A549 (cell line): ENCODE data around the gene ATG10.

Experiments used
- CBX8 ChIP-seq: fragments of 200-600 bp; sonication (generic); IDR thresholded peaks from 2 replicates; pipeline ENCODE4 v1.6.1; 2016
- EP300 ChIP-seq, 2 experiments: fragments of >200 bp; sonication (Bioruptor Twin); formaldehyde crosslinking; IDR thresholded peaks; 2 replicates in 1 of 2; 3 replicates in 1 of 2; pipeline ENCODE4 v1.6.1; 2016 to 2017
- HDAC2 ChIP-seq: fragments of 200-600 bp; sonication (generic); IDR thresholded peaks from 2 replicates; pipeline ENCODE4 v1.6.1; 2016
- MAFK ChIP-seq: fragments of 450-650 bp; IDR thresholded peaks from 2 replicates; pipeline ENCODE4 v1.6.1; 2014; ENCODE audit not compliant: partially characterized antibody
- POLR2A ChIP-seq: IDR thresholded peaks from 2 replicates; pipeline ENCODE4 v1.6.1; 2012; ENCODE audit warnings: mild to moderate bottlenecking, low read length
- RNF2 ChIP-seq: fragments of 200-600 bp; sonication (generic); IDR thresholded peaks from 2 replicates; pipeline ENCODE4 v1.6.1; 2016; ENCODE audit warnings: low read depth, mild to moderate bottlenecking, antibody characterized with exemption, moderate library complexity, borderline replicate concordance
- ZFP36 ChIP-seq: fragments of 450-650 bp; IDR thresholded peaks from 2 replicates; pipeline ENCODE4 v1.6.1; 2014; ENCODE audit warnings: borderline replicate concordance; ENCODE audit not compliant: partially characterized antibody
- TF ChIP-seq, protein P1 (sequence below): fragments of >200 bp; sonication (Bioruptor Twin); formaldehyde crosslinking; IDR thresholded peaks from 3 replicates; pipeline ENCODE4 v1.5.1; 2016

DNA sequence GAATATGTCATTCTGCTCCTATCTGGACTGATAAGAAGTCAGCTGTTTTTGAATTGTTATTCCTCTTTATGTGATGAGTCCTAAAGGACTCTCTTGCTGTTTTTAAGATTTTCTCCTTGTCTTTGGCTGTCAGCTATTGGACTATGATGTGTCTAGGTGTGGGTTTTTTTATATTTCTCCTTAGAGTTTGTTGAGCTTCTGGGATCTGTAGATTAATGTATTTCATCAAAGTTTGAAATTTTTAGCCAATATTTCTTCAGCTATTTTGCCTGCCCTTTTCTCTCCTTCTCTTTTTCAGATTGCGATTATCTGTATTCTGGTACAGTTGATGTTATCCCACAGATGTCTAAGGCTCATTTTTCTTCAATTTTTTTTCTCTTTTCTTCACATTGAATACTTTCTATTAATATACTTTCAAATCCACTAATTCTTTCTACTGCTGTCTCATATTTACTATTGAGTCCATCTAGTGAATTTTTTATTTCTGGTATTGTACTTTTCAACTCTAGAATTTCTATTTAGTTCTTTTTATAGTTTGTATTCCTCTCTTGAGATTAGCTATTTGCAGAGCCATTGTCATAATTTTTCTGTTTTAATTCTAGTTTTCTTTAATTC is 275.2 kb downstream of the ATG10 start:
- no peak for TF ChIP-seq RNF2
- TF ChIP-seq, protein P1, sequence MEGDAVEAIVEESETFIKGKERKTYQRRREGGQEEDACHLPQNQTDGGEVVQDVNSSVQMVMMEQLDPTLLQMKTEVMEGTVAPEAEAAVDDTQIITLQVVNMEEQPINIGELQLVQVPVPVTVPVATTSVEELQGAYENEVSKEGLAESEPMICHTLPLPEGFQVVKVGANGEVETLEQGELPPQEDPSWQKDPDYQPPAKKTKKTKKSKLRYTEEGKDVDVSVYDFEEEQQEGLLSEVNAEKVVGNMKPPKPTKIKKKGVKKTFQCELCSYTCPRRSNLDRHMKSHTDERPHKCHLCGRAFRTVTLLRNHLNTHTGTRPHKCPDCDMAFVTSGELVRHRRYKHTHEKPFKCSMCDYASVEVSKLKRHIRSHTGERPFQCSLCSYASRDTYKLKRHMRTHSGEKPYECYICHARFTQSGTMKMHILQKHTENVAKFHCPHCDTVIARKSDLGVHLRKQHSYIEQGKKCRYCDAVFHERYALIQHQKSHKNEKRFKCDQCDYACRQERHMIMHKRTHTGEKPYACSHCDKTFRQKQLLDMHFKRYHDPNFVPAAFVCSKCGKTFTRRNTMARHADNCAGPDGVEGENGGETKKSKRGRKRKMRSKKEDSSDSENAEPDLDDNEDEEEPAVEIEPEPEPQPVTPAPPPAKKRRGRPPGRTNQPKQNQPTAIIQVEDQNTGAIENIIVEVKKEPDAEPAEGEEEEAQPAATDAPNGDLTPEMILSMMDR = no peak
- TF ChIP-seq POLR2A = no peak
- no peak for TF ChIP-seq HDAC2
- no peak for TF ChIP-seq EP300 (IDR thresholded peaks at IDR 0.05)
- no peak for TF ChIP-seq CBX8
- TF ChIP-seq ZFP36 = no peak
- TF ChIP-seq MAFK = no peak
